ENCODE data around the gene RFNG.

GRCh38 chr17:82006468-82007227 is 45.0 kb downstream of the RFNG start:
- no peak for TF ChIP-seq CTCF (conservative IDR thresholded peaks at IDR 0.05)
- TF ChIP-seq EZH2 (IDR thresholded peaks at IDR 0.05; ENCODE audit: low read depth): no peak

All from PC-9 (cell line).